ENCODE data around the gene GIMAP4. TPM values are rescaled to one million over a fixed set of nuclear protein-coding genes. Genes with fewer than 3 reads are reported as not detected.

GIMAP4 gene
- total RNA-seq, 3 donors from 2014 or later (not counting 1 experiment from before 2014, with no cell fraction given) = 105 to 215 (median 124) TPM

DNA sequence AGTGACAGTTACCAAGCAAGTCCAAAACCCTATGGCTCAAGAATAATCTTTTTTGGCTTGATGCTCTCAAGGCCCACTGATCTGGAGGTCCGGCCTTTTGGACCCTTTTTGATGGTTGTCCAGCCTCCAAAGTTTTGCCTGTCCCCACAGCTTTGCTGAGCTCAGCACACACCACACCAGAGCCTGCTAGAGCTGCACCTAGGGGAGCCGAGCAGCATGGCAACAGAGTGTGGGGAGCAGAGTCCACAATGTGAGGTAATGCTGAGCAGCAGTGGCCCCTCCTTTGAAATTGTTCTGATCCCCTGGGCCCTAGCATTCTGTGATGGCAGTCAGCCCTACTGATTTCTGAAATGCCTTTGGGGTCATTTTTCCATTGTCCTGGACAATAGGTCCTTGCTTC lies 43.2 kb upstream of the GIMAP4 start:
- no peak for DNase-seq
- peak overlapping the region; percentile 79 to 83 for H3K27ac Mint-ChIP-seq
- 85% methylated on average over 2 of the region's 2 CpGs for WGBS (ENCODE audit: insufficient coverage)
- Histone ChIP-seq H3K4me3 (ENCODE audit: low read length) (no peak overlapping the region), H3K36me3 (ENCODE audit: control insufficient read depth, insufficient read depth, low read length) (peaks cover 26% of the 10 kb centered on the region), H3K27me3 (ENCODE audit: control insufficient read depth, insufficient read depth, low read length) (no peaks in the 10 kb centered on the region), H3K27ac (ENCODE audit: low read length) (peak overlapping the region; percentile 23), H3K4me1 (ENCODE audit: control insufficient read depth, insufficient read depth, low read length) (peaks cover 8% of the 10 kb centered on the region), H3K9me3 (ENCODE audit: control insufficient read depth, insufficient read depth, low read length) (peaks cover 21% of the 10 kb centered on the region)
- H3K4me1 Mint-ChIP-seq = peaks cover 26 to 27% of the 10 kb centered on the region in 2 donors
- H3K9me3 Mint-ChIP-seq = peaks cover 23 to 37% of the 10 kb centered on the region in 2 donors
- H3K36me3 Mint-ChIP-seq = peaks cover 74% of the 10 kb centered on the region
- H3K27me3 Mint-ChIP-seq (ENCODE audit: low read depth in 2 of 2) = no peaks in the 10 kb centered on the region
- TF ChIP-seq, protein P1, sequence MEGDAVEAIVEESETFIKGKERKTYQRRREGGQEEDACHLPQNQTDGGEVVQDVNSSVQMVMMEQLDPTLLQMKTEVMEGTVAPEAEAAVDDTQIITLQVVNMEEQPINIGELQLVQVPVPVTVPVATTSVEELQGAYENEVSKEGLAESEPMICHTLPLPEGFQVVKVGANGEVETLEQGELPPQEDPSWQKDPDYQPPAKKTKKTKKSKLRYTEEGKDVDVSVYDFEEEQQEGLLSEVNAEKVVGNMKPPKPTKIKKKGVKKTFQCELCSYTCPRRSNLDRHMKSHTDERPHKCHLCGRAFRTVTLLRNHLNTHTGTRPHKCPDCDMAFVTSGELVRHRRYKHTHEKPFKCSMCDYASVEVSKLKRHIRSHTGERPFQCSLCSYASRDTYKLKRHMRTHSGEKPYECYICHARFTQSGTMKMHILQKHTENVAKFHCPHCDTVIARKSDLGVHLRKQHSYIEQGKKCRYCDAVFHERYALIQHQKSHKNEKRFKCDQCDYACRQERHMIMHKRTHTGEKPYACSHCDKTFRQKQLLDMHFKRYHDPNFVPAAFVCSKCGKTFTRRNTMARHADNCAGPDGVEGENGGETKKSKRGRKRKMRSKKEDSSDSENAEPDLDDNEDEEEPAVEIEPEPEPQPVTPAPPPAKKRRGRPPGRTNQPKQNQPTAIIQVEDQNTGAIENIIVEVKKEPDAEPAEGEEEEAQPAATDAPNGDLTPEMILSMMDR (IDR thresholded peaks at IDR 0.05) = no peak
- intact Hi-C loops (cut with micrococcal nuclease) = no loop called here
- no peak overlapping the region for H3K4me3 Mint-ChIP-seq
- ATAC-seq = no peak

DNA sequence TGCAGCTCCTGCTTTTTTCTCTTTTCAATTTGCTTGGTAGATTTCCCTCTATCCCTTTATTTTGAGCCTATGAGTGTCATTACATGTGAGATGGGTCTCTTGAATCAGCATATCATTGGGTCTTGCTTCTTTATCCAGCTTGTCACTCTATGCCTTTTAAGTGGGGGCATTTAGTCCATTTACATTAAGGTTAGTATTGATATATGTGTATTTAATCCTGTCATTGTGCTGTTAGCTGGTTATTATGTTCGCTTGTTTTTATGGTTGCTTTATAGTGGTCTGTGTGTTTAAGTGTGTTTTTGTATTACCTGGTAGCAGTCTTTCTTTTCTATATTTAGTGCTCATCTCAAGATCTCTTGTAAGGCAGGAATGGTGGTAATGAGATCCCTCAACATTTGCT lies 35.5 kb upstream of the GIMAP4 start:
- no peaks in the 10 kb centered on the region for H3K27me3 Mint-ChIP-seq (ENCODE audit: low read depth in 2 of 2)
- H3K4me1 Mint-ChIP-seq = peaks cover 11 to 14% of the 10 kb centered on the region in 2 donors
- H3K9me3 Mint-ChIP-seq = peaks cover 23 to 38% of the 10 kb centered on the region in 2 donors
- peaks cover 68% of the 10 kb centered on the region for H3K36me3 Mint-ChIP-seq
- TF ChIP-seq, protein P1 (IDR thresholded peaks at IDR 0.05) = no peak
- H3K27ac Mint-ChIP-seq = no peak overlapping the region
- DNase-seq = no peak
- peaks cover 14% of the 10 kb centered on the region for H3K9me3 ChIP-seq (ENCODE audit: control insufficient read depth, insufficient read depth, low read length)
- no peaks in the 10 kb centered on the region for H3K4me1 ChIP-seq (ENCODE audit: control insufficient read depth, insufficient read depth, low read length)
- H3K27me3 ChIP-seq (ENCODE audit: control insufficient read depth, insufficient read depth, low read length) = no peaks in the 10 kb centered on the region
- WGBS (ENCODE audit: insufficient coverage) = 100% methylated on average over 1 of the region's 1 CpG
- no peak overlapping the region for H3K4me3 Mint-ChIP-seq
- H3K27ac ChIP-seq (ENCODE audit: low read length) = no peak overlapping the region
- intact Hi-C loops (cut with micrococcal nuclease) = no loop called here
- ATAC-seq = no peak
- no peaks in the 10 kb centered on the region for H3K36me3 ChIP-seq (ENCODE audit: control insufficient read depth, insufficient read depth, low read length)
- H3K4me3 ChIP-seq (ENCODE audit: low read length) = no peak overlapping the region

DNA sequence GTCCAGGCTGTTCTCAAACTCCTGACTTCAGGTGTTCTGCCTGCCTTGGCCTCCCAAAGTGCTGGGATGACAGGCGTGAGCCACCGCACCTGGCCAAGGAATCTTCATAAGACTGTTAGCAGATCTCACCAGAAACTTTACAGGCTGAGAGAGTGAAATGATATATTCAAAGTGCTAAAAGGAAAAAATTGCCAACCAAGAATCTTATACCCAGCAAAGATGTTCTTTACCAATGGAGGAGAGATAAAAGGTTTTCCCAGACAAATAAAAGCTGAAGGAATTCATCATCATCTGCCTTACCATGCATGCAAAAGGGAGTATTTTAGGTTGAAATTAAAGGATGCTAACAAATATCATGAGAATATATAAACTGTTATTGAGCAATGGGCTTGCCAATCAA lies 28.9 kb upstream of the GIMAP4 start:
- intact Hi-C loops (cut with micrococcal nuclease) = no loop called here
- peaks cover 2 to 5% of the 10 kb centered on the region in 2 donors for H3K4me1 Mint-ChIP-seq
- H3K36me3 Mint-ChIP-seq = peaks cover 47% of the 10 kb centered on the region
- peaks cover 44% of the 10 kb centered on the region for H3K9me3 ChIP-seq (ENCODE audit: control insufficient read depth, insufficient read depth, low read length)
- no peak overlapping the region for H3K4me3 Mint-ChIP-seq
- no peaks in the 10 kb centered on the region for H3K27me3 Mint-ChIP-seq (ENCODE audit: low read depth in 2 of 2)
- DNase-seq (peak in 1 of 2 donors; percentile 29), ATAC-seq (no peak)
- TF ChIP-seq, protein P1 (IDR thresholded peaks at IDR 0.05) = no peak
- no peaks in the 10 kb centered on the region for H3K4me1 ChIP-seq (ENCODE audit: control insufficient read depth, insufficient read depth, low read length)
- peaks cover 9 to 13% of the 10 kb centered on the region in 2 donors for H3K9me3 Mint-ChIP-seq
- H3K36me3 ChIP-seq (ENCODE audit: control insufficient read depth, insufficient read depth, low read length) = no peaks in the 10 kb centered on the region
- no peak overlapping the region for H3K27ac Mint-ChIP-seq
- no peak overlapping the region for H3K27ac ChIP-seq (ENCODE audit: low read length)
- H3K4me3 ChIP-seq (ENCODE audit: low read length) = no peak overlapping the region
- no peaks in the 10 kb centered on the region for H3K27me3 ChIP-seq (ENCODE audit: control insufficient read depth, insufficient read depth, low read length)
- 100% methylated on average over 2 of the region's 2 CpGs for WGBS (ENCODE audit: insufficient coverage)

DNA sequence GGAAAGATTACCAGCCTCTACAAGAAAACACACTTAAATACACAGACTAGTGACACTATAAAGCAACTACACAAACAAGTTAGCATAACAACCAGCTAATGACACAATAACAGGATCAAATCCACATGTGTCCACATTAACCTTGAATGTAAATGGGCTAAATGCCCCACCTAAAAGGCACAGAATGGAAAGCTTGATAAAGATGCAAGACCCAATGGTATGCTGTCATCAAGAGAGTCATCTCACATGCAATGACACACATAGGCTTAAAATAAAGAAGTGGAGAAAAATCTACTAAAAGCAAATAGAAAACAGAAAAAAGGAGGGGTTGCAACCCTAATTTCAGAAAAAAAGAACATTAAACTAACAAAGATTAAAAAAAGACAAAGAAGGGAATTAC lies 14.0 kb upstream of the GIMAP4 start:
- ATAC-seq (no peak), DNase-seq (no peak)
- no peaks in the 10 kb centered on the region for H3K27me3 ChIP-seq (ENCODE audit: control insufficient read depth, insufficient read depth, low read length)
- peaks cover 11% of the 10 kb centered on the region for H3K9me3 ChIP-seq (ENCODE audit: control insufficient read depth, insufficient read depth, low read length)
- no peaks in the 10 kb centered on the region for H3K27me3 Mint-ChIP-seq (ENCODE audit: low read depth in 2 of 2)
- intact Hi-C loops (cut with micrococcal nuclease) = no loop called here
- no peaks in the 10 kb centered on the region for H3K36me3 ChIP-seq (ENCODE audit: control insufficient read depth, insufficient read depth, low read length)
- H3K4me3 ChIP-seq (ENCODE audit: low read length) = no peak overlapping the region
- H3K4me1 ChIP-seq (ENCODE audit: control insufficient read depth, insufficient read depth, low read length) = peaks cover 19% of the 10 kb centered on the region
- peaks cover 53% of the 10 kb centered on the region for H3K36me3 Mint-ChIP-seq
- no peak overlapping the region for H3K27ac ChIP-seq (ENCODE audit: low read length)
- peaks cover 9 to 19% of the 10 kb centered on the region in 2 donors for H3K9me3 Mint-ChIP-seq
- H3K27ac Mint-ChIP-seq = peak overlapping the region in 1 of 2 donors; percentile 95
- H3K4me1 Mint-ChIP-seq = peaks cover 57 to 61% of the 10 kb centered on the region in 2 donors
- peak overlapping the region; percentile 55 for H3K4me3 Mint-ChIP-seq
- TF ChIP-seq, protein P1 (IDR thresholded peaks at IDR 0.05) = no peak

Measured in natural killer cell (primary cell).